ENCODE measurements around the gene LAMP5.
A peak's percentile ranks its signal among the peaks of the same experiment; 100 is the strongest.

LAMP5 gene

GRCh38 chr20:9531581-9531980 lies 17.2 kb downstream of the LAMP5 start:
- Histone ChIP-seq H3K4me1 (peaks cover 28% of the 10 kb centered on the region), H3K4me3 (ENCODE audit: low read depth, low read length) (no peak overlapping the region), H3K36me3 (peaks cover 43% of the 10 kb centered on the region), H3K27me3 (no peaks in the 10 kb centered on the region), H3K9me3 (no peaks in the 10 kb centered on the region)
- no peak for DNase-seq
- TF ChIP-seq CTCF (IDR thresholded peaks at IDR 0.05; ENCODE audit: low read depth, low read length), result no peak

- TF ChIP-seq CTCF (IDR thresholded peaks at IDR 0.05; ENCODE audit: low read depth, low read length), result no peak; the same call in 1 of the 2 replicates
- Histone ChIP-seq H3K9me3 (no peaks in the 10 kb centered on the region), H3K27me3 (no peaks in the 10 kb centered on the region), H3K4me3 (ENCODE audit: low read depth, low read length) (no peak overlapping the region), H3K4me1 (peaks cover 28% of the 10 kb centered on the region), H3K36me3 (peaks cover 39% of the 10 kb centered on the region)
- peak; percentile 98 for DNase-seq
Measured at GRCh38 chr20:9532069-9532838, 17.9 kb downstream of the LAMP5 start.

GRCh38 chr20:9534025-9534424 lies 19.6 kb downstream of the LAMP5 start:
- Histone ChIP-seq H3K9me3 (no peaks in the 10 kb centered on the region), H3K27me3 (no peaks in the 10 kb centered on the region), H3K36me3 (peaks cover 22% of the 10 kb centered on the region), H3K4me3 (ENCODE audit: low read depth, low read length) (no peak overlapping the region), H3K4me1 (peaks cover 28% of the 10 kb centered on the region)
- TF ChIP-seq CTCF (IDR thresholded peaks at IDR 0.05; ENCODE audit: low read depth, low read length), result no peak
- DNase-seq, result no peak

GRCh38 chr20:9535449-9535848 lies 21.1 kb downstream of the LAMP5 start:
- peaks cover 26% of the 10 kb centered on the region for H3K4me1 ChIP-seq
- no peaks in the 10 kb centered on the region for H3K27me3 ChIP-seq
- no peak for DNase-seq
- no peak overlapping the region for H3K4me3 ChIP-seq (ENCODE audit: low read depth, low read length)
- no peak for TF ChIP-seq CTCF (IDR thresholded peaks at IDR 0.05; ENCODE audit: low read depth, low read length)
- peaks cover 8% of the 10 kb centered on the region for H3K36me3 ChIP-seq
- H3K9me3 ChIP-seq, result no peaks in the 10 kb centered on the region

- no peak for DNase-seq
- no peak for TF ChIP-seq CTCF (IDR thresholded peaks at IDR 0.05; ENCODE audit: low read depth, low read length)
- H3K4me1 ChIP-seq, result peaks cover 5% of the 10 kb centered on the region
- no peaks in the 10 kb centered on the region for H3K36me3 ChIP-seq
- no peaks in the 10 kb centered on the region for H3K27me3 ChIP-seq
- H3K4me3 ChIP-seq (ENCODE audit: low read depth, low read length), result no peak overlapping the region
- H3K9me3 ChIP-seq, result no peaks in the 10 kb centered on the region
Measured at GRCh38 chr20:9543214-9543613, 28.8 kb downstream of the LAMP5 start.

- no peaks in the 10 kb centered on the region for H3K27me3 ChIP-seq
- TF ChIP-seq CTCF (IDR thresholded peaks at IDR 0.05; ENCODE audit: low read depth, low read length), result no peak
- H3K4me3 ChIP-seq (ENCODE audit: low read depth, low read length), result no peak overlapping the region
Measured at GRCh38 chr20:9550283-9550682, 35.9 kb downstream of the LAMP5 start.

More at GRCh38 chr20:9550283-9550682, 35.9 kb downstream of the LAMP5 start:
- no peak for DNase-seq
- Histone ChIP-seq H3K4me1 (peaks cover 6% of the 10 kb centered on the region), H3K36me3 (no peaks in the 10 kb centered on the region), H3K9me3 (no peaks in the 10 kb centered on the region)
